Breast epithelium (tissue), 3 donors: ENCODE results near the gene NDUFAB1.

Experiments
- POLR2A ChIP-seq: fragments of 450-650 bp; IDR thresholded peaks from one replicate; pipeline ENCODE4 v1.6.1; 2016; ENCODE audit warnings: antibody characterized with exemption, mild to moderate bottlenecking, moderate library complexity
- TF ChIP-seq, protein P1 (sequence below), 3 donors: fragments of 450-650 bp; IDR thresholded peaks; one replicate each; pipeline ENCODE4 v1.5.1; 2016 to 2017; ENCODE audit warnings: antibody characterized with exemption in 3 of 3, mild to moderate bottlenecking in 3 of 3, moderate library complexity in 3 of 3

DNA sequence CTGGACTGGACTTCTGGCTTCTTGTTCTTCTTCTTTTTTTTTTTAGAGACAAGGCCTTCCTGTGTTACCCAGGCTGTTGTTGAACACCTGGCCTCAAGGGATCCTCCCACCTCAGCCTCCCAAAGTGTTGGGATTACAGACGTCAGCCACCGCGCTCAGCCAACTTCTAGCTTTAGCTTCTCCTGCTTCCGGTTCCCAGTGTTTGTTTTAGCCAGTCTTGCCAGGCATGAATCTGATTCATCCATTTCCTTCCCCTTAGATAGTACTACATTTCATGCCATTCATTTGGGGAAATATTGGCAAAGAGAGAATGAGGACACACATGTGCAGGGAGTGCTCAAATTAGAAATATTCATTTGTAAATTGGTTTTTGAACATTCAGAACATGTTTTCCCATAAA is 12.1 kb upstream of the NDUFAB1 start:
- TF ChIP-seq POLR2A: no peak
- TF ChIP-seq, protein P1, sequence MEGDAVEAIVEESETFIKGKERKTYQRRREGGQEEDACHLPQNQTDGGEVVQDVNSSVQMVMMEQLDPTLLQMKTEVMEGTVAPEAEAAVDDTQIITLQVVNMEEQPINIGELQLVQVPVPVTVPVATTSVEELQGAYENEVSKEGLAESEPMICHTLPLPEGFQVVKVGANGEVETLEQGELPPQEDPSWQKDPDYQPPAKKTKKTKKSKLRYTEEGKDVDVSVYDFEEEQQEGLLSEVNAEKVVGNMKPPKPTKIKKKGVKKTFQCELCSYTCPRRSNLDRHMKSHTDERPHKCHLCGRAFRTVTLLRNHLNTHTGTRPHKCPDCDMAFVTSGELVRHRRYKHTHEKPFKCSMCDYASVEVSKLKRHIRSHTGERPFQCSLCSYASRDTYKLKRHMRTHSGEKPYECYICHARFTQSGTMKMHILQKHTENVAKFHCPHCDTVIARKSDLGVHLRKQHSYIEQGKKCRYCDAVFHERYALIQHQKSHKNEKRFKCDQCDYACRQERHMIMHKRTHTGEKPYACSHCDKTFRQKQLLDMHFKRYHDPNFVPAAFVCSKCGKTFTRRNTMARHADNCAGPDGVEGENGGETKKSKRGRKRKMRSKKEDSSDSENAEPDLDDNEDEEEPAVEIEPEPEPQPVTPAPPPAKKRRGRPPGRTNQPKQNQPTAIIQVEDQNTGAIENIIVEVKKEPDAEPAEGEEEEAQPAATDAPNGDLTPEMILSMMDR (IDR thresholded peaks at IDR 0.05): no peak
